ENCODE results near the gene CMTM3.
"Not testable (repeated sequence)": the region's sequence is repeated elsewhere in the genome, so short reads cannot be mapped to it uniquely, and the experiment has no call there.

CMTM3 gene

DNA sequence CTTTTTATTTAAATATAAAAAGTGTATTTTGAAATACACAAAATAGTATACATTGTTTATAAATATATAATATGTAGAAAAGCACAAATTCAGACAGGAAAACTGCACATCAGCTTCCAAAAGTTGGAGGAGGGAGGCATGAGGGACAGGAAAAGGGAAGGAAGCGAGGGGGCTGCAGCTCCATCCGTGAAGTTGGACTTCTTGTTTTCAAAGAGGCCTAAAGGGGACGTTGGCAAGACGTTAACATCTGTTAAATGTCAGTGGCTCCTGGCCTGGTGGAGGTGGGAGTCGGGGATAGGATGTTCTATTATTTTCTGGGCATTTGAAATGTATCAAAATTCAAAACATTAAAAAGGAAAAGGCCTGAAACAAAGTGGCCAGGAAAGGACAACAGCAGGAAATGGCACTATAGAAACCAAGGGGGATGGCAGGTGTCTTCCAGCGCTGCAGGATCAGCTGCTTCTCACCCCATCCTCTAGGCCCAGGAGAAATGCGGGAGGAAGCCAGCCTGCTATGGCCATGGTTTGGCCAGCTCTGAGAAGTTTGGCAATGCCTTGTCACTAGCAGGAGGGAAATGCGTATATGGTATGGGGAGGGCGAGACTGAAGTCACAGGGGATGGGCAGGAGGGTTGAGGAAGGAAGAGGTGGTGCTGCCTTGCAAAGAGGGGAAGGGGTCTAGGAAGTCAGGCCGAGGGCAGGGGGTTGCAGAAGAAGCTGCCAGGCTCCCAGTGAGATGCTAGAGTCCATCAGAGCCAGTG, 18.8 kb upstream of the CMTM3 start:
- no peak for DNase-seq

DNA sequence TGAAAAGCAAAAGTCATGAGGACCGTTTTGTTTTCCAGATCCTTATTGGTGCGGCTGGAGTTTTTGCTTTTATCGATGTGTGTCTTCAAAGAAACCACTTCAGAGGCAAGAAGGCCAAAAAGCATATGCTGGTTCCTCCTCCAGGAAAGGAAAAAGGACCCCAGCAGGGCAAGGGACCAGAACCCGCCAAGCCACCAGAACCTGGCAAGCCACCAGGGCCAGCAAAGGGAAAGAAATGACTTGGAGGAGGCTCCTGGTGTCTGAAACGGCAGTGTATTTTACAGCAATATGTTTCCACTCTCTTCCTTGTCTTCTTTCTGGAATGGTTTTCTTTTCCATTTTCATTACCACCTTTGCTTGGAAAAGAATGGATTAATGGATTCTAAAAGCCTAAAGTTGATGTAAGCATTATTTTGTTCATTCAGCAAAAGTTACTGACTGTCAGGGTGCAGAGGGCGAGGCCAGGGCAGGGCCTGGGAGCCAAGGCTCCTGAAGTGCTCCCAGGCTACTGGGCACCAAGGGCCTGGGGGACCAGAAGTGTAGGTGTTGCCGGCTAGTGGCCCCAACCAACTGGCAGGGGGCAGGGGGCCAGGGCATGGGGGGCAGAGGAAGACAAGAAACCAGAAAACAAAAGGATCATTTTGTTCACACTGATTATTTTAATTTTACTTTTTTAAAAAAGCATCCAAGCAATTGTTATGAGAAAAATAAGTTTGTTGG, 16.5 kb upstream of the CMTM3 start:
- DNase-seq: no peak

DNA sequence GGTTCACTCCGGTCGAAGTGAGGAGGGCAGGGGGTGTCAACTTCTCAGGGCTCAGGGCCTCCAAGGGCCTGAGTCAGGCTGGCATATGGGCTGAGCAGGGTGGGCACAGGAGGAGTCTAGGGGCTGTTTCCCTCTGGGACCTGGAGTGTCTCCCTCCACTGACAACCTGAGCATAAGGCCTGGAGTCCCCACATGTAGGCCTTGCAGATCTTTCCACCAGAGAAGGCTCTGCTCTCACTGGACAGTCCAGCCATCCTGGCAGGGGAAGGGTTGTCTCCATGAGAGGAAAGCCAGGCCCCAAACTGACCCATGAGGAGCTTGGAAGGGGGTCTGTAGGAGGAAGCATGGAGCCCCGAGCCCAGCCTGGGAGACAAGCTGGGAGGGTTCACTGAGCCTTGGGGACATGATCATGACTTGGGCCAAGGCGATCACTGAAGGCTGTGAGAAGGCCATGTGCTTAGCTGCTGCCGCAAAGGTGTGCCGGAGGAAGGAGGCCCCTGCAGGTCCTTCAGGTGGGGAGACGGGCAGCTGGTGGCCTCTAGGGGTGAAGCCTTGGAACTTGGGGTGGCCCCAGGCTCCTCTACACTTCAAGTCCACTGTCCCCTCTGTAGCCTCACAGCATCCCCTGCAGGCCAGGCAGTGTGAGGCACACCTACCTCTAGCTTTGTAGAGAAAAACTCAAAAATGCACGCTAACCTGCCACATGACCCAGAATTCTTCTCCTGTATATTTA, 15.4 kb upstream of the CMTM3 start:
- DNase-seq: no peak

DNA sequence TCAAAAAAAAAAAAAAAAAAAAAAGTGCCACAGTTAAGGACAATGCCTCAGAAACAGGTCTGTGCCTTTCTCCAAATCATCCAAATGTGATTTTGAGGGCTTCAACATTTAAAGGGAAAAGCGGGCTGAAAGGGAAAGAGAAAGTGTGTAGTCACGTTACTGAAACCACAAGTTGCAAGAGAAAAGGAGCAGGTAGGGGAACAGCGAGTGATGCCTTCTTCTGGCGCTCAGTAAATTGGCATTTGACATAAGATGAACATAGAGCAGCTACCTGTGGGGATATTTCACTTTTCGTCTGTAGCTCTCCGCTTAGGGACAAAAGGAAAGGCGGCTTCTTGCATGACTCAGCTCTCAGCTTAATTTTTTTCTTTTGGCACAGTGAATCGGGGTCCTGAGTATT, 14.2 kb upstream of the CMTM3 start:
- DNase-seq: no peak

DNA sequence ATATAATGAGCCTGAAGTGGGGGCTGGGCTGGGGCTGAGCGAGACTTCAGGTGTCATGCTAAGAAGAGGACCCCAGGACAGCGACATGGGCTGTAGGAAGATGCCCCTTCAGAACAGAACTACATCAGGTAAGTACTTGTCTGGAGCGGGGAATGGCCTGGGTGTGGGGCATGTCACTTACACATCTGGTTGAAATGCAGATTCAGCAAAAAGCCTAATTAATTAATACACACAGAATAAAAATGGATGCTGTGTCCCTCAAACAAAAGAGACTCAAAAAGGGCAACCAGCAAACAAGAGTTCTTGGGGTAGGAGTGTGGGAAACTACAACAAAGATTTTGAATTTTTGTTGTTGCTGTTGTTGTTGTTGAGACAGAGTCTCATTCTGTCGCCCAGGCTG, 13.5 kb upstream of the CMTM3 start:
- no peak for DNase-seq

DNA sequence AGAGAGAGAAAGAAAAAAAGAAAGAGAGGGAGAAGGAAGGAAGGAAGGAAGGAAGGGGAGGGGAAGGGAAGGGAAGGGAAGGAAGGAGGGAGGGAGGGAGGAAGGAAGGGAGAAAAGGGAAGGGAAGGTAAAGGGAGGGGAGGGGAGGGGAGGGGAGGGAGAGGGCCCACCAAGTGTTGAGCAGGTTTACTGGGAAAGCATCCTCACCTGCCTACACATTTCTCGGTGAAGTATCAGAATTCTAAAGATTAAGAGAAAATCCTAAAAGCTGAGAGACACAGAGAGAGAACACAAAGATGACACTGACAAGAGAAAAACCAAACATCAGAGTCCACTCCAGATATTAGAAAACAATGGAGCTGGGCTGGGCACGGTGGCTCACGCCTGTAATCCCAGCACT, 12.3 kb upstream of the CMTM3 start:
- DNase-seq: no peak

DNA sequence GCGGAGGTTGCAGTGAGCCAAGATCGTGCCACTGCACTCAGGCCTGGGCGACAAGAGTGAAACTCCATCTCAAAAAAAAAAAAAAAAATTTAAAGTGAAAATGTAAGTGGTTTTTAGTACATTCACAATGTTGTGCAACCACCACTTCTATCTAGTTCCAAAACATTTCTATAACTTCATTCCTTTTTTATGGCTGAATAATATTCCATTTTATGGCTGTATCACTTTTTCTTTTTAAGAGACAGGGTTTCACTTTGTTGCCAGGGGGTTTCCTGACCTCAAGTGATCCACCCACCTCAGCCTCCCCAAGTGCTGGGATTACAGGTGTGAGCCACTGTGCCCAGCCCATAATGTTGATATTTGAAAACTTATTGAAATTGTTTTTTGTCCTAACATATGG, 11.7 kb upstream of the CMTM3 start:
- no peak for DNase-seq

DNA sequence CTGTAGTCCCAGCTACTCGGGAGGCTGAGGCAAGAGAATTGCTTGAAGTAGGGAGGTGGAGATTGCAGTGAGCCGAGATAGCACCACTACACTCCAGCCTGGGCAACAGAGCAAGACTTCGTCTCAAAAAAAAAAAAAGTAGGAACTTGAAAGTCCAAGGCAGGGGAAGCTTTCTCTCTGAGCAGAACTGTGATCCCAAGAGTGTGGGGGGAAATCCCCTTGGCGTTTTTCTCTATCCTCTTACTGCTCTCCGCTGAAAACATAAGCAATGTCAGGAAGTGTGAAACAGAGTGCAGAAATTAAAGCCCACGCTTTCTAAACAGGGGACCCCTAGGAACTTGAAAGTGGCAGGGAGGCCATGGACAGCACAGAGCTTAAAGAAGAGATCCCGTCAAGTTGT, 9.8 kb upstream of the CMTM3 start:
- DNase-seq: no peak

DNA sequence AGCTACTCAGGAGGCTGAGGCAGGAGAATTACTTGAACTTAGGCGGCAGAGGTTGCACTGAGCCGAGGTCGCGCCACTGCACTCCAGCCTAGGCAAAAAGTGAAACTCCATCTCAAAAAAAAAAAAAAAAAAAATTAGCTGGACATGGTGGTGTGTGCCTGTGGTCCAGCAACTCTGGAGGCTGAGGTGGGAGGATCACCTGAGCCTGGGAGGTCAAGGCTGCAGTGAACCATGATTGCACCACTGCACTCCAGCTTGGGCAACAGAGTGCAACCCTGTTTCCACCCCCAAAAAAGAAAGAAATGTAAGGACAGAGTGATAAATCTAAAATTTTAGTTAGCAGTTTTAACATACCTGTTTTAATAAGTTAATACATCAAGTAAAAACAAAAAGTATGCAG, 7.9 kb upstream of the CMTM3 start:
- DNase-seq: not testable (repeated sequence)

DNA sequence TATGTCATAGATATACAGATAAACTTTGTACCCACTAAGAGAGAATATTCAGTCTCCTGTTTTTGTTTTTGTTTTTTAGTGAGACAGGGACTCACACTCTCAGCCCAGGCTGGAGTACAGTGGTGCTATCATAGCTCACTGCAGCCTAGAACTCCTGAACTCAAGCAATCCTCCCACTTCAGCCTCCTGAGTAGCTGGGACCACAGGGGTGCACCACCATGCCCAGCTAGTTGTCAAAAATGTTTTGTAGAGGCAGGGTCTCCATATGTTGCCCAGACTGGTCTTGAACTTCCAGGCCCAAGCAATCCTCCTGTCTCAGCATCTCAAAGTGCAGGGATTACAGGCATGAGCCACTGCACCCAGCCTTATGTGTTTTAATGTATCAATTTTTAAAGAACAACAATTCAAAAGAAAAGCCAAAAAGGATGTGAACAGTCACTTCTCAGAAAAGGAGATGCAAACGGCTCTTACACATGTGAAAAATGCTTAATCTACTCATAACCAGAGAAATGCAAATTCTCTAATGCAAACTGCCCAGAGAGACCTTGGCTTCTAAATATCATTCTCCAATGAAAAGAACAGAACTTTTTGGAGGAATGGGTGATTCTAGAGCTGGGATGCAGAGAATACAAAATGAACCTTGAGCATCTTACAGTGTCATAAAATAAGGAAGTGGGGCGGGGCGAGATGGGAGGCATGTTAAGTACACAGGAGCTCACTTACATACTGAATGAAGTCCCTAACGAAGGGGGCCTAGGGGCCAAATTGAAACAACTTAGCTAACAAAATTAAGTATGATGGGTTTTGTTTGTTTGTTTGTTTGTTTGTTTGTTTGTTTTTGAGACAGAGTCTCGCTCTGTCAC, 7.3 kb upstream of the CMTM3 start:
- DNase-seq: no peak

DNA sequence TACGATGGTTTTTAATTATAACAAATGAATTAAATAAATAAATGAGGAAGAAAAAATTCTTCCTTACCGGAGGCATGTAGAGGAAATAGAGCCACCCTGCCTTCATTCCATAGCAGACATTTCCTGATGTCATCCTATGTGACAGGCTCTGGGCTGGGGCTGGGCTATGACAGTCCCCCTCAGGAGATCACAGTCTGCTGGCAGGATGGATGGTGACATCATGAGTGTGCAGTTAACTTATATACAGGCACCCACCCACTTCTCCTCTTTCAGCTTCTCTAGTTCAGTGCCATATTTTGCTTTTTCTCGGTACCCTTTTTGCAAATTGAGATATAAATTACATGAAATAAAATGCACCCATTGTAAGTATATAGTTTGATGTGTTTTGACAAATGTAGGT, 6.4 kb upstream of the CMTM3 start:
- no peak for DNase-seq

DNA sequence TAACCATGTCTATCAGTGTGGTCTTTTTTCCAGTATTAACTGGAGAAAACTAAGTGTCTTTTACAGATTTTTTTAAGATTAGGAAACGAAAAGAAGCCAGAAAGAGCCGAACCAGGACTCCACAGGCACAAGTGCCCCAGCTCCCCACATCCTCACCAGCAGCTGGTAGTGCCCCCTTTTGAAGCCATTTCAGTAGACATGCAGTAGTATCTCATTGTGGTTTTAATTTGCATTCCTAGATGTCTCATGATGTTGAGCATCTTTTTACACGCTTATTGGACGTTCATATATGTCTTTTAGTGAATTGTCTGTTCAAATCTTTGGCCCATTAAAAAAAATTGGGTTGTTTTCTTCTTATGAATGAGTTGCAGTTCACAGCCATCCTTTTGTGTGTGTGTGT, 4.8 kb upstream of the CMTM3 start:
- no peak for DNase-seq

DNA sequence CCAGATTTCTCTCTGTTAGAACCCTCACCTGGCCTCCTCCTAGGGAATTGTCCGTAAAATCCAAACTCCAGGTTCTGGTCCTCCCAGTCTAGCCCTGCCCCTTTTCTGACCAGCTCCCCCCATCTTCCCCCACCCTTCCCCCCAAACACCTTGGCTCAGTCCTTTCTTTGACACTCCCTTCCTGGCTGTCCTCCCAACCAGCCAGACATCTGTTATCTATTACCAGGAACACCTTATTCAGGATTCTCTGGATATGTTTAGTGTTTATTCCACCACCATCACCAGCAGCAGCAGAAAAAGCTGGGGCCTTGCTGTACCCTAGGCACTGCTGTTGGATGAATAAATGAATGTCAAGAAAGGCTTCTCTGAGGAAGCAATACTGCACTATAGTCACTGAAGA, 4.0 kb upstream of the CMTM3 start:
- no peak for DNase-seq

DNA sequence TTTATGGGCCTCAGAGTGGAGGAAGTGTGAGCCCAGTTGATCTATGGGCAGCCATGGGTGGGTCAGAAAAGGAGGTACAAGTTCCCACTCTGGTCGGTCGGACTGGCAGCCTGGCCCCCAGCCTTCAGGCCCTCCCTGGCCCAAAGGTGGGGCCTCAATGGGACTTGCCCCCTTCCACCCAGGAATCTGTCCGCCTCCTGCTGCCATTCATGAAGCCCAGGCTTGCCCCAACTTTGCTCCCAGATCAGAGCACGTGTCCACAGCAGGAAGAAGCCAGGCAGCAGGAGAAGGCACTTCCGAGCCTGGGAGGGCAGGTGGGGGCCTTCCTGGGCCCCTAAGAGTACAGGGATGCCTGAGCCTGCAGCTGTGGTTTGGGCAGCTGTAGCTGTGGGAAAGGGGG, 3.0 kb upstream of the CMTM3 start:
- no peak for DNase-seq

DNA sequence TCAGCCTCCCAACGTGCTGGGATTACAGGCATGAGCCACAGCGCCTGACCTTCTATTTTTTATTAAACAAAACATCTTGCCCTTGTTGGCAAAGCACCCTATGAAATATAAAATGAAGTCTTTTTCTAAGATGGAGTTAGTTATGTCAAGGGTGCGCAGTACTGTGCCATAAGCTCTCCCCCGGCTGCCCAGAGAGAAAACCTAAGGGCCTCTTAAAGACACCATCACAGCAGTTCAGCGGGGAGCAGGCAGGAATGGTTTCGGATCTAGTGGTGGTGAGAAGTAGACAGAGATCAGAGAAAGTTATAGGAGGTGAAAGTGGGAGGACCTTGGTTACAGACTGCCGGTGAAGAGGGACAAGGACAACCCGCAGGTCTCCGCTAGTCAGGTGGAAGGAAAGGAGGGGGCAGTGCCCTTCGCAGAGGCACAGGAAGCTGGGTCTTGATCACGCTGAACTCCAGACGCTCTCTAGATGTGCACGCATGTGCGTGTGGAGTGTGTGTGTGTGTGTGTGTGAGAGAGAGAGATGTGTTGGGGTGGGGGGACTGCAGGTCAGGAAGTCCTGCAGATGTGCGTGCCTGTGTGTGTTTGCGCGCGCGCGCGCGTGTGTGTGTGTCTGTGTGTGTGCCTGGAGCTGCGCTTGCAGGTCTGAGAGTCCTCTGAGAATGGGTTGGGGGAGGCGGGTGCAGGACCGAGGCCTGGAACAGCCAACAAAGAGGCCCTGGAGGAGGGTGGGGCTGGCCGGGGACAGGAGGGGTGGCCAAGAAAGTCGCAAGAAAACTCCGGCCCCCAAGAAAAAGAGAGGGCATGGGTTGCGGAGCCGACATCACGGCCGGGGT, 748 bp upstream of the CMTM3 start:
- peak; percentile 66 for DNase-seq

DNA sequence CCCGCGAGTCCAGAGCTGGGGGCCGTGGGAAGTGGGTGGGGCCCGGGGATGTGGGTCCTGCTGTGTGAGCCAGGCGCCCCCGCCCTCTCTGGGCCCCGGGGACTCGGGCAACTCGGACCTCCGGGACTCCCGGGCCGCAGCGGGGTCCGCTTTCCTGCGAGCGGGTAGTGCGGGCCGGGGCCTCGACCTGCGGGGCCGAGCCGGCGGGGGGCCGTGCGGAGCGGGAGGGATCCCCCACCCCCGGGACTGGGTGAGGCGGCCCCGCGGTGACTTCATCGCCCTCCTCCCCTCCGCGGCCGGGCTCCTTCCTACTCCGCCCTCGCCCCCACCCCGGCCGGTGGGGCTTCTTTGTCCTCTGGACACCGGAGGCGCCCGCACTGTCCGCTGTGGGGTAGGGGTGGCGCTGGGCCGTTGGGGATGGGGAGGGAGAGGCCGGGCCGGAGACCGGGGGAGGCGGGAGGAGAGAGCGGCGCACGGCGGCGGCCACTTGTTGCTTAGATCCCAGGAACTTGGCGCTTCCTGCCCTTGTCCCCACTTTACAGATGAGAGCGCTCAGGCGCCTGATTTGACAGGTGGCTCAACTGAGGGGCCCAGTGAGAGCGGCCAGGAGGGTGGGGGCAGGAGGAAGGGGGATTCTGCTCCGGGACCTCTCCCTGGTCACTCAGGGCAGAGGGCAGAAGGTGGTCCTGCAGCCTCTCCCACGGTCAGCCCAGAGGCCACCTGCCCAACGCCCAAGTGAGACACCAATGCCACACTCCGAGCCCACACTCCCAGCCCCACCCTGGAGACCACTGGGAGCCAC, 874 bp downstream of the CMTM3 start:
- peak; percentile 42 for DNase-seq

DNA sequence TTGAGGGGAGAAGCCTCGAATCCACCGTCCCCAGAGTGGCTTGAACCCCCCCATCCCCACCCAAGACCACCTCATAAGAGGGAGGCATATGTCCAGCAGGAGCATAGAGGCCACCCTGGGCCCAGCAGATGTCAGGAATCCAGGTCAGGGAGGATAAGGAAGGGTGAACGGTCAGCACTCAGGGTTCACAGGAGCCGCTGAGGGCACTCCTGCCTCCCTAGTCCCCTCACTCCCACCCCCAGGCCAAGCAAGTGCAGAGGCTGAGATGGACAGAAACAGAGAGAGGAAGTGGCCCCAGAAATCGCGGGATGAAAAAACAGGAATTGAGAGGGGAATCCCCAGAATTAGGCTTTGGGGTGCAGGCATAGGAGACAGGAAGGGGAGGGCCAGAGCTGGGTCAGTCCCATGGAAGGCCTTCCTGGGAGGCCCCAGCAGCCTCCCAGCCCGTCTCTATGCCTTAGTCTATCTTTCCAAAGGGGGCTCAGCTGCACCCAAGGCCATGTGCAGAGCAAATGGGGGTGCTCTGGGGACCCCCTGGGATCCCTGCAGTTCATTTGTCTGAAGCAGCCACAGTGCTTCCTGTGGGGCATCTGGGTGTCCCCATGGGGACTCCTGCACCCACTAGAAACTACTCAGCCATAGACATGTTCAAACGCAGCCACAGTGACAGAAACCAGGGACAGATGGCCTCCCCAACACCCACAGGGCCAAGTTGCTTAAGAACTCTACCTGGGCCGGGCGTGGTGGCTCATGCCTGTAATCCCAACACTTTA, 1.7 kb downstream of the CMTM3 start:
- no peak for DNase-seq

DNA sequence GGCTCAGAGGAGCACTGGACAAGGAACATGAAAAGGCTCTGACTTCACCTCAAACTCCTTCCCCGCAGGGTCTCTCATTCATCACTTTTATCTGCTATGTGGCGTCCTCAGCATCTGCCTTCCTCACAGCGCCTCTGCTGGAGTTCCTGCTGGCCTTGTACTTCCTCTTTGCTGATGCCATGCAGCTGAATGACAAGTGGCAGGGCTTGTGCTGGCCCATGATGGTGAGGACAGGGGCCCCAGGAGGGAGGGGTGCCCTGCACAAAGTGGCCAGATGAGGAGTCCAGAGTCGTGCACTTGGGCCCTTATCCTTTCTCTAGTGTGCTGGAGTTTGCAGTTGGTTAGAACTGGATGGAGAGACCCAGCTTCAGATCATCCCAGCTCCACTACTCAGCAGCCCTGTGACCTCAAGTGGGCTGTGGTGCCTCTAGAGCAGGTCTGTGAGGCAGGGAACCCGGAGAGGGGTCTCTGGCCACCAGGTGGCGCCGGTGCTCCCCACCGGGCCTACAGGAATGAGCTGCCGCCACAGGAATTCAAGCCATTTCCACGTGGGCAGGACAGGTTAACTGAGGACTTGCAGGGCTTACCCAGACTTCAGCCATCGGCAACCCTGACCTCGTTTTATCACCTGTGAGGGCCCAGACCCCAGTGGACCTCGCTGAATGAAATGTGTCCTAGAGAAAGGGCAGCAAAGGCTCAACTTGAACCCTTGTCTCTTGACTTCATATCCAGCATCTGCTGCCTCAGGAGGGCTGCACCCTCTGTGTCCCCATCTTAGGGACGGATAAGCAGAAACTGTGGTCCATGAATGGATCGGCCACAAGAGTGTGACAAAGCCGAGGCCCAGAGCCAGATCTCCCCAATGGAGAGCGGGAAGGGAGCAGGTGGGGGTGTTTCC, 4.0 kb downstream of the CMTM3 start:
- peak; percentile 89 for DNase-seq

DNA sequence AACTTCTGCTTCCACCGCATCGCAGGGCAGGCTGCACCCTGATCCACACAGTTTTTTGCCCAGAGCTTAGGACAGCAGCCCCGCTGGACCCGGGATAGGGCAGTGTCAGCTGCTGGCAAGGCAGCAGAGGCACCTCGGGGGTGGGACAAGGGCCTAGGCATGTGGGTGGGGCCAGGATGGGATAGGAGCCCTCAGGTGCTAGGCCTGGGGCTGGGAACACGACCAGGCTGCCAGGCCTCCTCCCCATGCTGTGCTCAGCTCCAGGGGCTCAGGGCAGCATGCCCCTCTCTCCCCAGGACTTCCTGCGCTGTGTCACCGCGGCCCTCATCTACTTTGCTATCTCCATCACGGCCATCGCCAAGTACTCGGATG, 4.6 kb downstream of the CMTM3 start:
- DNase-seq: no peak
